Muscle of leg (tissue), 11 donors: ENCODE measurements around the gene SLC9B2. TPM values are rescaled to one million over a fixed set of nuclear protein-coding genes. Genes with fewer than 3 reads are reported as not detected.
A peak's percentile ranks its signal among the peaks of the same experiment; 100 is the strongest.

Experiments used
- DNase-seq: peaks from one replicate; pipeline ENCODE4 v3.0.0; 2013
- H3K27ac ChIP-seq: one replicate; pipeline ENCODE4 v1.5.1; 2013; ENCODE audit warnings: mild to moderate bottlenecking, low read length, control low read depth
- H3K27me3 ChIP-seq: one replicate; pipeline ENCODE4 v1.6.1; 2013; ENCODE audit warnings: low read length; ENCODE audit not compliant: control insufficient read depth, insufficient read depth
- H3K36me3 ChIP-seq: one replicate; pipeline ENCODE4 v1.6.1; 2013; ENCODE audit warnings: low read length; ENCODE audit not compliant: control insufficient read depth, insufficient read depth
- H3K4me1 ChIP-seq: one replicate; pipeline ENCODE4 v1.6.1; 2013; ENCODE audit warnings: low read length; ENCODE audit not compliant: control insufficient read depth, insufficient read depth
- H3K4me3 ChIP-seq: one replicate; pipeline ENCODE4 v1.5.1; 2013; ENCODE audit warnings: low read length, control low read depth
- H3K9me3 ChIP-seq: replicated peaks from 2 replicates; pipeline ENCODE4 v1.6.1; 2013; ENCODE audit warnings: low read depth, low read length; ENCODE audit not compliant: control insufficient read depth
- WGBS: methylation state at CpG from one replicate; pipeline ENCODE4 v1.1.5; 2013; ENCODE audit warnings: missing lambda C conversion rate; ENCODE audit not compliant: insufficient coverage; 5-methylcytosine and 5-hydroxymethylcytosine counted together
- polyA plus RNA-seq, 8 donors: library from polyadenylated mRNA; unstranded; fragments of 120-200 nt; gene quantifications; one replicate each; pipeline versions ENCODE4 v1.2.1 to v1.2.3, GENCODE V29; 2013; ENCODE audit warnings: inconsistent platforms in 1 of 8, low replicate concordance in 1 of 8; ENCODE audit not compliant: insufficient read length in 8 of 8, insufficient read depth in 1 of 8
- total RNA-seq: library from RNA; stranded (reverse); fragments of 120-200 nt; gene quantifications from one replicate; pipeline ENCODE4 v1.2.4, GENCODE V29; 2013

The SLC9B2 gene
- total and polyA plus RNA-seq, 9 donors: 8.4 to 11.9 (median 10.1) TPM

- no peak overlapping the region for H3K27ac ChIP-seq
- no peak overlapping the region for H3K4me3 ChIP-seq
- no peaks in the 10 kb centered on the region for H3K27me3 ChIP-seq
- DNase-seq: no peak
- no peaks in the 10 kb centered on the region for H3K4me1 ChIP-seq
- H3K9me3 ChIP-seq: no peaks in the 10 kb centered on the region
- peaks cover 5% of the 10 kb centered on the region for H3K36me3 ChIP-seq
- no CpG with 5 or more reads among the region's 3 CpGs for WGBS
Measured at GRCh38 chr4:103052145-103052544, 24.4 kb downstream of the SLC9B2 start.

GRCh38 chr4:103050736-103051436 is 25.7 kb downstream of the SLC9B2 start:
- Histone ChIP-seq H3K27ac (no peak overlapping the region), H3K9me3 (no peaks in the 10 kb centered on the region), H3K27me3 (no peaks in the 10 kb centered on the region), H3K36me3 (peaks cover 7% of the 10 kb centered on the region), H3K4me1 (no peaks in the 10 kb centered on the region), H3K4me3 (no peak overlapping the region)
- 40% methylated on average over 1 of the region's 2 CpGs for WGBS
- DNase-seq: no peak

GRCh38 chr4:103046416-103047290 is 29.9 kb downstream of the SLC9B2 start:
- H3K36me3 ChIP-seq: peaks cover 7% of the 10 kb centered on the region
- DNase-seq: peak; percentile 40
- 0% methylated on average over 1 of the region's 5 CpGs for WGBS

GRCh38 chr4:103044183-103044582 is 32.4 kb downstream of the SLC9B2 start:
- H3K4me1 ChIP-seq: no peaks in the 10 kb centered on the region
- H3K27me3 ChIP-seq: no peaks in the 10 kb centered on the region
- 100% methylated on average over 1 of the region's 2 CpGs for WGBS
- no peak for DNase-seq
- no peak overlapping the region for H3K4me3 ChIP-seq
- no peaks in the 10 kb centered on the region for H3K9me3 ChIP-seq
- peaks cover 4% of the 10 kb centered on the region for H3K36me3 ChIP-seq
- H3K27ac ChIP-seq: no peak overlapping the region

More at GRCh38 chr4:103046416-103047290, 29.9 kb downstream of the SLC9B2 start:
- Histone ChIP-seq H3K9me3 (no peaks in the 10 kb centered on the region), H3K4me3 (no peak overlapping the region), H3K27me3 (no peaks in the 10 kb centered on the region), H3K4me1 (no peaks in the 10 kb centered on the region), H3K27ac (no peak overlapping the region)

GRCh38 chr4:103036169-103036568 is 40.4 kb downstream of the SLC9B2 start:
- Histone ChIP-seq H3K4me1 (no peaks in the 10 kb centered on the region), H3K27ac (no peak overlapping the region), H3K27me3 (no peaks in the 10 kb centered on the region), H3K9me3 (no peaks in the 10 kb centered on the region), H3K4me3 (no peak overlapping the region), H3K36me3 (peaks cover 2% of the 10 kb centered on the region)
- WGBS: 100% methylated on average over 1 of the region's 2 CpGs
- DNase-seq: no peak

- DNase-seq: no peak
- Histone ChIP-seq H3K4me3 (no peak overlapping the region), H3K27ac (no peak overlapping the region), H3K27me3 (no peaks in the 10 kb centered on the region), H3K9me3 (no peaks in the 10 kb centered on the region), H3K36me3 (peaks cover 2% of the 10 kb centered on the region), H3K4me1 (no peaks in the 10 kb centered on the region)
- no CpG with 5 or more reads among the region's 2 CpGs for WGBS
Measured at GRCh38 chr4:103032574-103032973, 44.0 kb downstream of the SLC9B2 start.

- peaks cover 2% of the 10 kb centered on the region for H3K36me3 ChIP-seq
- H3K27ac ChIP-seq: no peak overlapping the region
- DNase-seq: no peak
- H3K9me3 ChIP-seq: no peaks in the 10 kb centered on the region
- no peak overlapping the region for H3K4me3 ChIP-seq
- H3K27me3 ChIP-seq: no peaks in the 10 kb centered on the region
- 84% methylated on average over 2 of the region's 3 CpGs for WGBS
- no peaks in the 10 kb centered on the region for H3K4me1 ChIP-seq
Measured at GRCh38 chr4:103030791-103031190, 45.8 kb downstream of the SLC9B2 start.

- no peak overlapping the region for H3K27ac ChIP-seq
- no peak for DNase-seq
- H3K4me1 ChIP-seq: no peaks in the 10 kb centered on the region
- H3K27me3 ChIP-seq: no peaks in the 10 kb centered on the region
- H3K9me3 ChIP-seq: no peaks in the 10 kb centered on the region
- peaks cover 2% of the 10 kb centered on the region for H3K36me3 ChIP-seq
- no peak overlapping the region for H3K4me3 ChIP-seq
- WGBS: no CpG with 5 or more reads among the region's 1 CpG
Measured at GRCh38 chr4:103029300-103029699, 47.3 kb downstream of the SLC9B2 start.

- DNase-seq: no peak
- Histone ChIP-seq H3K9me3 (no peaks in the 10 kb centered on the region), H3K4me1 (no peaks in the 10 kb centered on the region), H3K27ac (no peak overlapping the region), H3K4me3 (no peak overlapping the region), H3K36me3 (no peaks in the 10 kb centered on the region), H3K27me3 (no peaks in the 10 kb centered on the region)
- WGBS: no CpG with 5 or more reads among the region's 1 CpG
Measured at GRCh38 chr4:103026868-103027267, 49.7 kb downstream of the SLC9B2 start.

- no peak overlapping the region for H3K27ac ChIP-seq
- no peaks in the 10 kb centered on the region for H3K4me1 ChIP-seq
- no CpG with 5 or more reads among the region's 3 CpGs for WGBS
- no peaks in the 10 kb centered on the region for H3K27me3 ChIP-seq
- DNase-seq: no peak
- no peaks in the 10 kb centered on the region for H3K9me3 ChIP-seq
- H3K36me3 ChIP-seq: no peaks in the 10 kb centered on the region
- H3K4me3 ChIP-seq: no peak overlapping the region
Measured at GRCh38 chr4:103024996-103025395, 51.6 kb downstream of the SLC9B2 start.
